GM23248 (cell line): ENCODE results near the gene L3MBTL4. TPM values are rescaled to one million over a fixed set of nuclear protein-coding genes. Genes with fewer than 3 reads are reported as not detected.

Experiments used
- DNase-seq: peaks from one replicate; pipeline ENCODE4 v3.0.0-alpha.2; 2015
- H2AFZ ChIP-seq: fragments of 200-600 bp; sonication (generic); 2 replicates; pipeline ENCODE4 v1.6.1; 2016; ENCODE audit warnings: antibody characterized with exemption
- H3F3A ChIP-seq: fragments of 200-600 bp; sonication (generic); 2 replicates; pipeline ENCODE4 v1.6.1; 2016; ENCODE audit warnings: mild to moderate bottlenecking, antibody characterized with exemption, mixed run types; ENCODE audit not compliant: insufficient read depth
- H3K27ac ChIP-seq: fragments of 200-600 bp; sonication (generic); 2 replicates; pipeline ENCODE4 v1.5.1; 2016; ENCODE audit warnings: mild to moderate bottlenecking
- H3K27me3 ChIP-seq: fragments of 200-600 bp; sonication (generic); replicated peaks from 2 replicates; pipeline ENCODE4 v1.6.1; 2016; ENCODE audit warnings: mild to moderate bottlenecking; ENCODE audit not compliant: insufficient read depth
- H3K36me3 ChIP-seq: fragments of 200-600 bp; sonication (generic); 2 replicates; pipeline ENCODE4 v1.6.1; 2016; ENCODE audit warnings: low read depth, mild to moderate bottlenecking
- H3K4me1 ChIP-seq: fragments of 200-600 bp; sonication (generic); 2 replicates; pipeline ENCODE4 v1.6.1; 2016; ENCODE audit warnings: mild to moderate bottlenecking; ENCODE audit not compliant: insufficient read depth
- H3K4me2 ChIP-seq: fragments of 200-600 bp; sonication (generic); one replicate; pipeline ENCODE4 v1.6.1; 2016; ENCODE audit warnings: mild to moderate bottlenecking; ENCODE audit not compliant: unreplicated experiment
- H3K4me3 ChIP-seq: fragments of 200-600 bp; sonication (generic); 2 replicates; pipeline ENCODE4 v1.5.1; 2016; ENCODE audit warnings: mild to moderate bottlenecking
- H3K79me2 ChIP-seq: fragments of 200-600 bp; sonication (generic); 2 replicates; pipeline ENCODE4 v1.6.1; 2016; ENCODE audit warnings: mild to moderate bottlenecking; ENCODE audit not compliant: insufficient read depth
- H3K9ac ChIP-seq: fragments of 200-600 bp; sonication (generic); 2 replicates; pipeline ENCODE4 v1.6.1; 2016; ENCODE audit warnings: mild to moderate bottlenecking
- H3K9me2 ChIP-seq: fragments of 200-600 bp; sonication (generic); 2 replicates; pipeline ENCODE4 v1.6.1; 2016; ENCODE audit warnings: mixed run types, mild to moderate bottlenecking, moderate library complexity; ENCODE audit not compliant: insufficient read depth
- H3K9me3 ChIP-seq: fragments of 200-600 bp; sonication (generic); one replicate; pipeline ENCODE4 v1.6.1; 2017; ENCODE audit warnings: low read depth
- H4K20me1 ChIP-seq: fragments of 200-600 bp; sonication (generic); 2 replicates; pipeline ENCODE4 v1.6.0; 2016; ENCODE audit not compliant: insufficient read depth
- EZH2 ChIP-seq: fragments of 200-600 bp; sonication (generic); IDR thresholded peaks from 2 replicates; pipeline ENCODE4 v1.6.1; 2018; ENCODE audit warnings: antibody characterized with exemption, mild to moderate bottlenecking; ENCODE audit not compliant: insufficient read depth, poor library complexity, severe bottlenecking
- EZH2phosphoT487 ChIP-seq: fragments of 200-600 bp; sonication (generic); IDR thresholded peaks from 2 replicates; pipeline ENCODE4 v1.6.1; 2018; ENCODE audit warnings: antibody characterized with exemption, moderate library complexity, mild to moderate bottlenecking, low read depth; ENCODE audit not compliant: insufficient read depth
- WGBS, 2 experiments: methylation state at CpG; one replicate each; pipeline ENCODE4 v1.1.6; 2015 to 2017; ENCODE audit warnings: low lambda C conversion rate in 2 of 2, low coverage in 1 of 2; ENCODE audit errors: missing lambda C conversion rate in 2 of 2; 5-methylcytosine and 5-hydroxymethylcytosine counted together
- in situ Hi-C: fragments of 300-500 bp; cut with MboI; formaldehyde crosslinking; loops from 2 replicates; pipeline ENCODE4 v1.15.0; 2020
- microRNA-seq: library from miRNA; unstranded; fragments of <30 nt; microRNA quantifications from one replicate; pipeline ENCODE4, GENCODE V29; 2016; ENCODE audit warnings: borderline number of aligned reads
- polyA plus RNA-seq: library from polyadenylated mRNA; unstranded; fragments of >200 nt; fragmentation: Nextera tagmentation; extraction: Ambion mirVana; gene quantifications from 2 replicates; pipeline ENCODE4 v1.2.1, GENCODE V29; 2016
- small RNA-seq: library from RNA; depleted of rRNA; stranded (forward); fragments of <200 nt; gene quantifications from one replicate; pipeline ENCODE3, GENCODE V24; 2014; ENCODE audit warnings: low read depth, low replicate concordance
- total RNA-seq: library from RNA; depleted of rRNA; stranded (reverse); fragments of >200 nt; shearing (Covaris generic); gene quantifications from 2 replicates; pipeline ENCODE4 v1.2.3, GENCODE V29; 2014

L3MBTL4 gene
- total and polyA plus RNA-seq, 2 experiments from 2014 or later, result not detected

- Histone ChIP-seq H2AFZ (no peak overlapping the region), H3K9me2 (no peaks in the 10 kb centered on the region), H3K4me3 (no peak overlapping the region), H3K9ac (no peak overlapping the region), H3K9me3 (no peaks in the 10 kb centered on the region), H4K20me1 (no peaks in the 10 kb centered on the region), H3K36me3 (no peaks in the 10 kb centered on the region), H3K27ac (no peak overlapping the region), H3K4me1 (no peaks in the 10 kb centered on the region), H3K4me2 (no peak overlapping the region), H3K79me2 (no peaks in the 10 kb centered on the region), H3K27me3 (no peaks in the 10 kb centered on the region), H3F3A (no peaks in the 10 kb centered on the region)
- no peak for DNase-seq
- 52 to 56% methylated on average over 3 of the region's 3 CpGs for WGBS, 2 experiments
- in situ Hi-C loops, result no loop called here
- TF ChIP-seq EZH2 (no peak), EZH2phosphoT487 (no peak)
Observed at GRCh38 chr18:5918205-5918858, 496.4 kb downstream of the L3MBTL4 start.

GRCh38 chr18:5914951-5915350 lies 499.8 kb downstream of the L3MBTL4 start:
- TF ChIP-seq EZH2phosphoT487, result no peak
- TF ChIP-seq EZH2, result no peak
- Histone ChIP-seq H3K27me3 (no peaks in the 10 kb centered on the region), H3K4me3 (no peak overlapping the region), H3K9me3 (no peaks in the 10 kb centered on the region), H3K36me3 (no peaks in the 10 kb centered on the region), H3F3A (no peaks in the 10 kb centered on the region), H3K27ac (no peak overlapping the region), H2AFZ (no peak overlapping the region), H3K9me2 (no peaks in the 10 kb centered on the region), H3K4me1 (no peaks in the 10 kb centered on the region), H3K9ac (no peak overlapping the region), H3K4me2 (no peak overlapping the region), H3K79me2 (no peaks in the 10 kb centered on the region), H4K20me1 (no peaks in the 10 kb centered on the region)
- in situ Hi-C loops, result no loop called here
- 68 to 79% methylated on average over 5 of the region's 5 CpGs for WGBS, 2 experiments
- no peak for DNase-seq

GRCh38 chr18:5914016-5914415 lies 500.7 kb downstream of the L3MBTL4 start:
- Histone ChIP-seq H3K4me3 (no peak overlapping the region), H3K9me3 (no peaks in the 10 kb centered on the region), H3K4me2 (no peak overlapping the region), H3K27me3 (no peaks in the 10 kb centered on the region), H3K79me2 (no peaks in the 10 kb centered on the region), H3K36me3 (no peaks in the 10 kb centered on the region), H3F3A (no peaks in the 10 kb centered on the region), H3K27ac (no peak overlapping the region), H3K9ac (no peak overlapping the region), H4K20me1 (no peaks in the 10 kb centered on the region), H3K4me1 (no peaks in the 10 kb centered on the region), H3K9me2 (no peaks in the 10 kb centered on the region), H2AFZ (no peak overlapping the region)
- in situ Hi-C loops, result no loop called here
- TF ChIP-seq EZH2 (no peak), EZH2phosphoT487 (no peak)
- WGBS, 2 experiments, result 13% methylated on average over 1 of the region's 1 CpG
- peak; percentile 19 for DNase-seq

GRCh38 chr18:5912566-5912965 lies 502.1 kb downstream of the L3MBTL4 start:
- TF ChIP-seq EZH2 (no peak), EZH2phosphoT487 (no peak)
- H3K36me3 ChIP-seq, result no peaks in the 10 kb centered on the region
- no peak overlapping the region for H3K4me3 ChIP-seq
- H3K4me1 ChIP-seq, result no peaks in the 10 kb centered on the region
- WGBS, 2 experiments, result 59 to 61% methylated on average over 7 of the region's 7 CpGs
- no peaks in the 10 kb centered on the region for H3K9me2 ChIP-seq
- H4K20me1 ChIP-seq, result no peaks in the 10 kb centered on the region
- no peaks in the 10 kb centered on the region for H3K9me3 ChIP-seq
- H3K79me2 ChIP-seq, result no peaks in the 10 kb centered on the region
- no peak overlapping the region for H3K9ac ChIP-seq
- H2AFZ ChIP-seq, result no peak overlapping the region
- no peak for DNase-seq
- in situ Hi-C loops, result no loop called here
- H3K27ac ChIP-seq, result no peak overlapping the region
- H3K27me3 ChIP-seq, result peaks cover 9% of the 10 kb centered on the region; the same call in 1 of the 2 replicates
- no peak overlapping the region for H3K4me2 ChIP-seq
- no peaks in the 10 kb centered on the region for H3F3A ChIP-seq

- Histone ChIP-seq H3K36me3 (no peaks in the 10 kb centered on the region), H3K9me2 (no peaks in the 10 kb centered on the region), H2AFZ (no peak overlapping the region), H3K4me1 (no peaks in the 10 kb centered on the region), H4K20me1 (no peaks in the 10 kb centered on the region), H3K9me3 (no peaks in the 10 kb centered on the region), H3F3A (no peaks in the 10 kb centered on the region), H3K79me2 (no peaks in the 10 kb centered on the region), H3K27ac (no peak overlapping the region), H3K9ac (no peak overlapping the region), H3K27me3 (peaks cover 9% of the 10 kb centered on the region; the same call in 1 of the 2 replicates), H3K4me3 (no peak overlapping the region), H3K4me2 (no peak overlapping the region)
- in situ Hi-C loops, result no loop called here
- WGBS, 2 experiments, result 12 to 18% methylated on average over 2 of the region's 2 CpGs
- no peak for DNase-seq
- no peak for TF ChIP-seq EZH2
- TF ChIP-seq EZH2phosphoT487, result no peak
Observed at GRCh38 chr18:5909125-5909524, 505.6 kb downstream of the L3MBTL4 start.

Small RNAs within 50 kb of the gene (microRNA-seq; reads per million reads assigned to microRNA genes)
- not detected for gene MIR4317

Small RNAs within 50 kb of the gene (small RNA-seq; reads per million reads assigned to genes)
- 10.0 reads per million, percentile 84 among the genes with 10 or more reads in this experiment for gene RNU5F-3P
- gene RNU6-349P, result not detected
